Astrocyte (in vitro differentiated cells and primary cell): ENCODE data around the gene TCN1. TPM values are rescaled to one million over a fixed set of nuclear protein-coding genes. Genes with fewer than 3 reads are reported as not detected.

ENCODE experiments used
- DNase-seq: peaks from one replicate; pipeline ENCODE4 v3.0.0-alpha.2; 2010; ENCODE audit warnings: low read depth
- FAIRE-seq: peaks from 2 replicates; lab custom pipeline; 2011; peaks lifted over from hg19 to GRCh38; lab: Jason Lieb, UNC
- H2AFZ ChIP-seq: 2 replicates; pipeline ENCODE4 v1.6.0; 2012; ENCODE audit warnings: low read depth, low read length, inconsistent platforms
- H3K27ac ChIP-seq: 2 replicates; pipeline ENCODE4 v1.5.1; 2011; ENCODE audit warnings: low read depth, low read length, inconsistent platforms
- H3K27me3 ChIP-seq: 2 replicates; pipeline ENCODE4 v1.6.0; 2011; ENCODE audit warnings: low read length, inconsistent platforms; ENCODE audit not compliant: insufficient read depth
- H3K36me3 ChIP-seq: 2 replicates; pipeline ENCODE4 v1.5.1; 2011; ENCODE audit warnings: low read length, inconsistent platforms; ENCODE audit not compliant: insufficient read depth
- H3K4me1 ChIP-seq: 2 replicates; pipeline ENCODE4 v1.5.1; 2011; ENCODE audit warnings: low read length, inconsistent platforms; ENCODE audit not compliant: insufficient read depth
- H3K4me2 ChIP-seq: 2 replicates; pipeline ENCODE4 v1.6.0; 2012; ENCODE audit warnings: low read length, inconsistent platforms
- H3K4me3 ChIP-seq: 2 replicates; pipeline ENCODE4 v1.5.1; 2011; ENCODE audit warnings: low read depth, mild to moderate bottlenecking, low read length, inconsistent platforms; ENCODE audit not compliant: insufficient read depth
- H3K79me2 ChIP-seq: 2 replicates; pipeline ENCODE4 v1.6.0; 2012; ENCODE audit warnings: mild to moderate bottlenecking, low read length, inconsistent platforms; ENCODE audit not compliant: insufficient read depth
- H3K9ac ChIP-seq: 2 replicates; pipeline ENCODE4 v1.6.0; 2012; ENCODE audit warnings: mild to moderate bottlenecking, low read length, inconsistent platforms
- H3K9me3 ChIP-seq: 2 replicates; pipeline ENCODE4 v1.5.1; 2012; ENCODE audit warnings: low read depth, mild to moderate bottlenecking, low read length, inconsistent platforms; ENCODE audit not compliant: insufficient read depth
- H4K20me1 ChIP-seq: 2 replicates; pipeline ENCODE4 v1.6.0; 2012; ENCODE audit warnings: low read length, inconsistent platforms; ENCODE audit not compliant: insufficient read depth
- H3K27ac Mint-ChIP-seq: one replicate; pipeline ENCODE4 v1.8.0; 2021; ENCODE audit warnings: mild to moderate bottlenecking, mixed read lengths; ENCODE audit not compliant: unreplicated experiment
- H3K27me3 Mint-ChIP-seq: one replicate; pipeline ENCODE4 v1.8.0; 2021; ENCODE audit warnings: low read depth, mixed read lengths; ENCODE audit not compliant: unreplicated experiment
- H3K36me3 Mint-ChIP-seq: one replicate; pipeline ENCODE4 v1.8.0; 2021; ENCODE audit warnings: low read depth, mixed read lengths; ENCODE audit not compliant: unreplicated experiment
- H3K4me1 Mint-ChIP-seq: one replicate; pipeline ENCODE4 v1.8.0; 2021; ENCODE audit warnings: low read depth, mixed read lengths; ENCODE audit not compliant: unreplicated experiment
- H3K4me3 Mint-ChIP-seq: one replicate; pipeline ENCODE4 v1.8.0; 2021; ENCODE audit warnings: mild to moderate bottlenecking, moderate library complexity, mixed read lengths; ENCODE audit not compliant: unreplicated experiment
- H3K9me3 Mint-ChIP-seq: one replicate; pipeline ENCODE4 v1.8.0; 2021; ENCODE audit warnings: mild to moderate bottlenecking, mixed read lengths; ENCODE audit not compliant: unreplicated experiment
- CTCF ChIP-seq: IDR thresholded peaks from 2 replicates; pipeline ENCODE4 v1.5.1; 2011; ENCODE audit warnings: low read depth, mild to moderate bottlenecking, inconsistent platforms, low read length, moderate library complexity; ENCODE audit not compliant: insufficient read depth
- EZH2 ChIP-seq: IDR thresholded peaks from 2 replicates; pipeline ENCODE4 v1.6.1; 2012; ENCODE audit warnings: mild to moderate bottlenecking, low read length, inconsistent platforms; ENCODE audit not compliant: insufficient read depth
- total RNA-seq: library from RNA; stranded (reverse); gene quantifications from 2 replicates; pipeline ENCODE4 v1.2.1, GENCODE V29; 2021

TCN1 gene
- total RNA-seq, 1 donor from 2014 or later: 0.45 TPM

- Histone ChIP-seq H4K20me1 (no peaks in the 10 kb centered on the region), H3K27ac (no peak overlapping the region), H3K27me3 (no peaks in the 10 kb centered on the region), H3K4me1 (no peaks in the 10 kb centered on the region), H3K36me3 (no peaks in the 10 kb centered on the region), H2AFZ (no peak overlapping the region), H3K4me3 (no peak overlapping the region), H3K9me3 (no peaks in the 10 kb centered on the region), H3K4me2 (no peak overlapping the region), H3K79me2 (no peaks in the 10 kb centered on the region), H3K9ac (no peak overlapping the region)
- Mint-ChIP-seq H3K4me1 (peaks cover 9% of the 10 kb centered on the region), H3K9me3 (peaks cover 3% of the 10 kb centered on the region), H3K27me3 (no peaks in the 10 kb centered on the region), H3K36me3 (no peaks in the 10 kb centered on the region), H3K4me3 (no peak overlapping the region), H3K27ac (no peak overlapping the region)
- no peak for FAIRE-seq
- no peak for DNase-seq
- TF ChIP-seq CTCF (no peak), EZH2 (no peak)
Measured at GRCh38 chr11:59867946-59868345, 1.7 kb upstream of the TCN1 start.

GRCh38 chr11:59866836-59867235 lies 549 bp upstream of the TCN1 start:
- Mint-ChIP-seq H3K4me3 (no peak overlapping the region), H3K9me3 (peaks cover 3% of the 10 kb centered on the region), H3K27ac (no peak overlapping the region), H3K4me1 (peaks cover 9% of the 10 kb centered on the region), H3K27me3 (no peaks in the 10 kb centered on the region), H3K36me3 (no peaks in the 10 kb centered on the region)
- FAIRE-seq (no peak), DNase-seq (no peak)
- Histone ChIP-seq H3K4me3 (no peak overlapping the region), H3K9me3 (no peaks in the 10 kb centered on the region), H3K27ac (no peak overlapping the region), H2AFZ (no peak overlapping the region), H3K27me3 (no peaks in the 10 kb centered on the region), H4K20me1 (no peaks in the 10 kb centered on the region), H3K36me3 (no peaks in the 10 kb centered on the region), H3K4me2 (no peak overlapping the region), H3K9ac (no peak overlapping the region), H3K79me2 (no peaks in the 10 kb centered on the region), H3K4me1 (no peaks in the 10 kb centered on the region)
- TF ChIP-seq CTCF (no peak), EZH2 (no peak)

- peaks cover 1% of the 10 kb centered on the region for H3K9me3 Mint-ChIP-seq
- no peak overlapping the region for H3K4me3 ChIP-seq
- H3K9ac ChIP-seq: no peak overlapping the region
- peaks cover 9% of the 10 kb centered on the region for H3K4me1 Mint-ChIP-seq
- H2AFZ ChIP-seq: no peak overlapping the region
- H3K4me3 Mint-ChIP-seq: no peak overlapping the region
- FAIRE-seq (no peak), DNase-seq (peak; percentile 65)
- no peaks in the 10 kb centered on the region for H3K79me2 ChIP-seq
- TF ChIP-seq CTCF: no peak
- TF ChIP-seq EZH2: no peak
- no peak overlapping the region for H3K4me2 ChIP-seq
- H3K4me1 ChIP-seq: no peaks in the 10 kb centered on the region
- H3K9me3 ChIP-seq: no peaks in the 10 kb centered on the region
- no peaks in the 10 kb centered on the region for H4K20me1 ChIP-seq
- H3K27ac Mint-ChIP-seq: no peak overlapping the region
- no peaks in the 10 kb centered on the region for H3K27me3 Mint-ChIP-seq
- peak overlapping the region; percentile 6 for H3K27ac ChIP-seq
- no peaks in the 10 kb centered on the region for H3K36me3 ChIP-seq
- no peaks in the 10 kb centered on the region for H3K27me3 ChIP-seq
- no peaks in the 10 kb centered on the region for H3K36me3 Mint-ChIP-seq
Measured at GRCh38 chr11:59865031-59865430, 1.3 kb downstream of the TCN1 start.
